T-helper 1 cell (primary cell): ENCODE results near the gene RETSAT.
"Not testable (repeated sequence)": the region's sequence is repeated elsewhere in the genome, so short reads cannot be mapped to it uniquely, and the experiment has no call there.

Experiments
- DNase-seq, 5 donors: peaks; one replicate each; pipeline ENCODE4 v3.0.0-alpha.2; 2012 to 2020

RETSAT gene

DNA sequence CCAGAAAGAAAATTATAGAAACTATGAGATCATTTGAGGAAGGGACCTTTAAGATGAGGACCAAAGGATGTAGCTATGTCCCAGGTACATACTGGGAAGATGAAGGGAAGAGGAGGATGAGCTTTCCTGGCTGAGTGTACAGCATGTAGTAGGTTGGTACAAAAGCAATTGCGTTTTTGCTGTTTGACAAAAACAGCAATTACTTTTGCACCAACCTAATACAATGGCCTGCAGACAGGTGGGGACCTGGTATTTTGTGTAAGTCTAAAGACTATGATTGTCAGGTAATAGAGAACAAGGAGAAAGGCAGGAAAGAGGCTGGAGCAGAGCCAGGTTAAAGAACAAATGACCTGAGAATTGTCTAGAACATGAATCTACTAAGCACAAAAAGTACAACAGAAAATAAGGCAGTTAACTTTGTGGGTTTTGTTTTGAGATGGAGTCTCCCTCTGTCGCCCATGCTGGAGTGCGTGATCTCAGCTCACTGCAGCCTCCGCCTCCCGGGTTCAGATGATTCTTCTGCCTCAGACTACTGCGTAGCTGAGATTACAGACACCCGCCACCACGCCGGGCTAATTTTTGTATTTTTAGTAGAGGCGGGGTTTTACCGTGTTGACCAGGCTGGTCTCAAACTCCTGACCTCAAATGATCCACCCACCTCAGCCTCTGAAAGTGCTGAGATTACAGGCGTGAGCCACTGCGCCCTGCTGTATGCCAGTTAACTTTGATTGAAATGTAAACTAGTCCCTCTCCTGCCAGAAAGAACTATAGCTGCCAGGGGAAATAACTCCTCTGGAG, 23.3 kb downstream of the RETSAT start:
- DNase-seq: no peak

DNA sequence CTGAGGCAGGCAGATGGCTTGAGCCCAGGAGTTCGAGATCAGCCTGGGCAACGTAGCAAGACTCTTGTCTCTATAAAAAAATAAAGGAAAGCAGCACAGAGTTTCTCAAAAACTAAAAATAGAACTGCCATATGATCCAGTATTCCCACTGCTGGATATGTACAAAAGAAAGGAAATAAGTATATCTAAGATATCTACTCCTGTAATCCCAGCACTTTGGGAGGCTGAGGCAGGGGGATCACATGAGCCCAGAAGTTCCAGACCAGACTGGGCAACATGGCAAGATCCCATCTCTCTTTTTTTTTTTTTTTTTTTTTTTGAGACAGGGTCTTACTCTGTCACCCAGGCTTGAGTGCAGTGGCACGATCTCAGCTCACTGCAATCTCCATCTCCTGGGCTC, 24.6 kb downstream of the RETSAT start:
- not testable (repeated sequence) for DNase-seq

DNA sequence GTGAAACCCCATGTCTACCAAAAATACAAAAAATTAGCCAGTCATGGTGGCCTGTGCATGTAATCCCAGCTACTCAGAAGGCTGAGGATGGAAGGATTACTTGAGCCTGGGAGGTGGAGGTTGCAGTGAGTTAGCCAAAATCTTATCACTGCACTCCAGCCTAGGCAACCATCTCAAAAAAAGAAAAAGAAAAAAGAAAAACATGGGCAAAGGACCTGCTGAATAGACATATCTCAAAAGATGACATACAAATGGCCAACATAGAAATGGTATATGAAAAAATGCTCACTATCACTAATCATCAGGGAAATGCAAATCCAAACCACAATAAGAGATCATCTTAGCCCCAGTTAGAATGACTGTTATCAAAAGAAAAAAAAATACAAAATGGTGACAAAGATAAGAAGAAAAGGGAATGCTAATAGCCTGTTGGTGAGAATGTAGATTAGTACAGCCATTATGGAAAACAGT, 25.1 kb downstream of the RETSAT start:
- no peak for DNase-seq

DNA sequence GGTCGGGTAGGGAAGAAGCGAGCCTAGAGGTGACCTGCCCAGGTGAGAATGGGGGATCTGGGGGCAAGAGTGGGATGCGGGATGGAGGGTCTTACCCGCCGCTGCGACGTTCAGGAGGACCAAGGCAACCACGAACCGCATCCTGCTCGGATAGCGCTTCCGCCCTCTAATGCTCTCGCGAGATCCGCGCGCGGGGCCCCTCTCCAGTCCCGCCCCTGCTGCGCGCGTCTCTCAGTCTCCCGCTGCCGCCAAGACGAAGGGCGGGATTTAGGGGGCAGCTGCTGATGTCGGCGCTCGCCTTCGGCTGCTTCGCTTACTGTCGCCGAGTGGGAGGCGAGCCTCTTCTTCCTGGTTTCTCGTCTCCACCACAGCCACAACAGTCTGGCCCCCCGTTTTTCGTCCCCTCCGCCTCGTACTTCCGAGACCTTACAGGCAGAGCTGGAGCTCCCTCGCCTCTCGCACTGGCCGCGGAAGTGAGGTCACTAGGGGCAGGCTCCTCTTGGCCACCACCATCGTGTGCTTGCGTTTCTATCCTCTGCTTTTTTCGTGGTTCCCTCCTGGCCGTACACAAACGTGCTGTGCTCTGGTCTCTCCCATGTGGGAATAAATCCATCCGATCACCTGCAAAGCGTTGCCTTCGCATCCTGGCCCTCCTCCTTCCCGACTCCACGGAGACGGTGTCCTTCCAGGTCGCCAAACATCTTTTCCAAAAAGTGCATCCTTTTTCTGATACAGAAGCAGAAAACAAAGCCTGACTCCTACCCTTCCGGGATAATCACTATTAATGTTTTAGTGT, 26.3 kb downstream of the RETSAT start, which contains the start of gene TGOLN2:
TSS of gene TGOLN2 (minus strand) at position 168 of the 796 bp plus-strand sequence. CDS start at position 141, 27 bp downstream.
- peak; percentile 89 to 96 (median 92) for DNase-seq

DNA sequence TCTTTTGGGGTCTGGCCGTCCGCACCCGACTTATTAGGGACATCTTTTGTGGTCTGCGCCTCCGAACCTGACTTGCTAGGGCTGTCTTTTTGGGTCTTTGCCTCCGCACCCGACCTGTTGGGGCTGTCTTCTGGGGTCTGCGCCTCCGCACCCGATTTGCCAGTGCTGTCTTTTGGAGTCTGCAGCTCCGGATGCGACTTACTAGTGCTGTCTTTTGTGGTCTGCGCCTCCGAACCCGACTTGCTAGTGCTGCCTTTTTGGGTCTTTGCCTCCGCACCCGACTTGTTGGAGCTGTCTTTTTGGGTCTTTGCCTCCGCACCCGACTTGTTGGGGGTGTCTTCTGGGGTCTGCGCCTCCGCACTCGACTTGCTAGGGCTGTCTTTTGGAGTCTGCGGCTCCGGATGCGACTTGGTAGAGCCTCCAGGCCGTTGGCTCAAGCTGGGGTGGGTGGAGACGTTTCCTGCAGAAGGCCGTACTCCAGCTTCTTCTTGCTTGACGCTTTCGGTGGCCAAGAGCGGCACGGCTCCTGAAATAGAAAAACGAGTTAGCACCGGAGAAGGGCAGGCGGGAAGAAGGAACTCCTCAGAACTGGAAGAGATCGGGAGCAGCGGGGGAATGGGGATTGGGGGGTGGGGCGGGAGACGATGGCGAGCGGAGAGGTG, 27.0 kb downstream of the RETSAT start:
- DNase-seq: peak in 4 of 5 donors; percentile 34 to 82 (median 45)

DNA sequence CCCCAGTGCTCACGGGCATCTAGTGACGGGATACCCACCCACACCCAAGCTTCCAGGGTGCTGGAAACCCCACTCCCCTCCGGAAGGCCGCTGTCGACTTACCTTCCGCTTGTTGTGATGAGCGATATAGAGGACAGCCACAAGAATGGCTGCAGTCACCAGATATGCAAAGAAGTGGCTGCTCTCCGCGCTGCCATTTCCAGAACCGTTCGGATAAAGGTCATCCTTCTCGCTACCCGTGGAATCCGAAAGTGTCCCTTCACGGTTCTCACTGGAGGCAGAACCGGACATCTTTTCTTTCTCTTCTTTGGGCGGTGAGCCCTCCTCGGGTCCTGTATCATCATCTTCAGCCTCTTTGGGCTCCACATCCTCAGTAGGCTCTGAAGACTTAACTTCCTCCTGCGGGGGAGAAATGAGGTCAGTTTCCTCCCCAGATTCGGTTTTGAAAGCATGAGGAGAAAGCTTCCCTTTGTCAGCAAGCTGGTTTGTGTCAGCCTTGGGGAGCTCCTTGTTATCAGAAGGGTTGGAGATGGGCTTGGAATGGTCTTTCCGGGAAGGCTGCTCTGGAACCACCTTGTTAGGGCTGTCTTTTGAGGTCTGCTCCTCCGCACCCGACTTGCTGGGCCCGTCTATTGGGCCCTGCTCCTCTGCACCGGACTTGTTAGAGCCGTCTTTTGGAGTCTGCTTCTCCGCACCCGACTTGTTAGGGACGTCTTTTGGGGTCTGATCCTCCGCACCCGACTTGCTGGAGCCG, 27.7 kb downstream of the RETSAT start:
- DNase-seq: peak in 4 of 5 donors; percentile 29 to 82 (median 32)

DNA sequence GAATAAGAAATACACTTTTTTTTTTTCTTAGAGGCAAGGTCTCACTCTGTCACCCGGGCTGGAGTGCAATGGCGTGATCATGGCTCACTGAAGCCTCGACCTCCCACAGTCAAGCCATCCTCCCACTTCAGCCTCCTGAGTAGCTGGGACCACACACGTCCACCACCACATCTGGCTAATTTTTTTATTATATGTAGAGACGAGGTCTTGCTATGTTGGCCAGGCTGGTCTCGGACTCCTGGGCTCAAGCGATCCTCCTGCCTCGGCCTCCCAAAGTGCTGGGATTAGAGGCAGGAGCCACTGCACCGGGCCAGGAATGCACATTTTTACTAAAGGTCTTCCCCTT, 28.9 kb downstream of the RETSAT start:
- no peak for DNase-seq

DNA sequence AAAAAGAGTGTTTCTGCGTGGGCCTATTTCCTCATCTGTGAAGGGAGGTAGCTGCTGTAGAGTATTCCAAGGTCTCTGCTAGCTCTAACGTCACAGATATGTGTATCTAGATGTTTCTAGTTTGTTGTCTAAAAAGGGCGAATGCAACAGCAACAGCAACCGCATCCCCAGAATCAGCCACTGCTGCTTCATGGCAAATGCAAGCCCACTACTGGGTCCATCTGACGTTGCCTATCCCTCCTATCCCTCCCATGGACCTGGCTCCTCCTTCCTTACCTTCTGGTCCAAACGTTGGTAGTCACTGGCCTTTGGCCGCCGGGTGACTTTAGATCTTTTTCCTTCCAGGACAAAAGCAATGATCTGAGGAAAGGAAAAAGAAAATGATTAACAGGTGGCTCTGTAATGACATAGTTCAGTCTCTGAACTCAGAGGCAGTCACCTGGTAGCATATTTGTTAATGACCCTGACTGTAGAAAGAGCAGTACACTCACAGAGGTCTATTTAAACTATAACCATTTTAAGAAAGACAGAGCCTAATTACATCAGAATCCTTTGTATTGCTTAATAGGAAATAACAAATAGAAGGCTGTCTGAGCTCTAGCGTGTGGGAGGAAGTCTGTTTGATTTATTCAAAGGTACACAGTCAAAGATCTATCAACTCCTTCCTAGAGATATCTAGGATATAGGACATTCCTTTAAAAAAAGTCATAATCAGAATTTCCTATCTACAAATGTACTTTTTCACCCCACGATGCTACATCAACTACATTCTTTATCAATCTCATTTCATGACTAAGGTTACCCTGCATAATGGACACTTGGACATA, 29.5 kb downstream of the RETSAT start:
- DNase-seq: no peak

DNA sequence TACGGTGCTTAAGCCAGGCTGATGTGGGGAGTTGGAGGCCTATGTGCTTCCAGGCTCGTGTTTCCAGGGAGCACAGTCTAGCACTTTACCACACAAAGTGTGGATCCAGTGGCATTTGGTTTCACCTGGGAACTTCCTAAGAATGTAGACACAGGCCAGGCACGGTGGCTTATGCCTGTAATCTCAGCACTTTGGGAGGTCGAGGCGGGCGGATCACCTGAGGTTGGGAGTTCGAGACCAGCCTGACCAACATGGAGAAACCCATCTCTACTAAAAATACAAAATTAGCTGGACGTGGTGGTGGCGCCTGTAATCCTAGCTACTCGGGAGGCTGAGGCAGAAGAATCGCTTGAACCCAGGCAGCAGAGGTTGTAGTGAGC, 30.4 kb downstream of the RETSAT start:
- DNase-seq: not testable (repeated sequence)

DNA sequence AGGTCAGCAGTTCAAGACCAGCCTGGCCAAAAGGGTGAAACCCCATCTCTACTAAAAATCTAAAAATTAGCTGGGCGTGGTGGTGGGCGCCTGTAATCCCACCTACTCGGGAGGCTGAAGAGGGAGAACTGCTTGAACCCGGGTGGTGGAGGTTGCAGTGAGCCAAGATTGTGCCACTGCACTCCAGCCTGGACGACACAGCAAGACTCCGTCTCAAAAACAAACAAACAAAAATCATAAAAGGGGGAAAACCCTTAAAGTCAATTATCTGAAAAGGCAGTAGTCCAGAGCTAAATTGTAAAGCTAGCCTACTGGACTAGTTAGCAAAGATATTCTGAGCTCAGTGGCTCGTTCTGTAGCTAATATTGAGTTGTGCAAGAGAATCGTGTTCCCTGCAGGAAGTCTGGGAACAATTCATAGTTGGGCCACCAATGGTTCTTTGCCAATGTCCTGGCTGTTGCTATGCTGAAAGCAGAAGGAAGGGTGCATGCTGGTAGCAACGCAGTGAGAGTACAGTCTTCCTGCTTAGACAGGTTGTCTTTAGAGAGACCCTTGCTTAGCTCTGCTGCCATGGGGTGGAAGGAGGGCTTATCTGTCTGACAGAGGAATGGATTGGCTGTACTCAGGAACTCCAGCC, 30.9 kb downstream of the RETSAT start:
- DNase-seq: no peak

DNA sequence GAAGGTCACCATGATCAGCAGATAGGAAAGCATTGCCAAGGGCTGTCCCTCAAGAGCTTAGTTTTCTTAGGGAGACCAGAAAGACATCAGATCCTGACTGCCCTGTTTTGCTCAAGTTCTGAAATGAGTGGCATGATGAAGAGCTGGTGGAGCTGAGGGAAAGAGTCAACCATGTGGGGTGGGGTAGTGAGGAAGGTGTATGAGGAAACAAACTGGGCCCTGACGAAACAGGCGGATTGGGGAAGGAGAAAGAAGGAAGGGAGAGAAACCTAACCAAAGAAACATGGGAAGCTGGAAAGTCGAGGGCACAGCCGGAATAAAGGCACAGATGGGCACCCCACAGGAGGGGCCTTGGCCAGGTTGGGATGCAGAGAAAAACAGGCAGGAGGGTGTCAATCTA, 34.5 kb downstream of the RETSAT start:
- no peak for DNase-seq

DNA sequence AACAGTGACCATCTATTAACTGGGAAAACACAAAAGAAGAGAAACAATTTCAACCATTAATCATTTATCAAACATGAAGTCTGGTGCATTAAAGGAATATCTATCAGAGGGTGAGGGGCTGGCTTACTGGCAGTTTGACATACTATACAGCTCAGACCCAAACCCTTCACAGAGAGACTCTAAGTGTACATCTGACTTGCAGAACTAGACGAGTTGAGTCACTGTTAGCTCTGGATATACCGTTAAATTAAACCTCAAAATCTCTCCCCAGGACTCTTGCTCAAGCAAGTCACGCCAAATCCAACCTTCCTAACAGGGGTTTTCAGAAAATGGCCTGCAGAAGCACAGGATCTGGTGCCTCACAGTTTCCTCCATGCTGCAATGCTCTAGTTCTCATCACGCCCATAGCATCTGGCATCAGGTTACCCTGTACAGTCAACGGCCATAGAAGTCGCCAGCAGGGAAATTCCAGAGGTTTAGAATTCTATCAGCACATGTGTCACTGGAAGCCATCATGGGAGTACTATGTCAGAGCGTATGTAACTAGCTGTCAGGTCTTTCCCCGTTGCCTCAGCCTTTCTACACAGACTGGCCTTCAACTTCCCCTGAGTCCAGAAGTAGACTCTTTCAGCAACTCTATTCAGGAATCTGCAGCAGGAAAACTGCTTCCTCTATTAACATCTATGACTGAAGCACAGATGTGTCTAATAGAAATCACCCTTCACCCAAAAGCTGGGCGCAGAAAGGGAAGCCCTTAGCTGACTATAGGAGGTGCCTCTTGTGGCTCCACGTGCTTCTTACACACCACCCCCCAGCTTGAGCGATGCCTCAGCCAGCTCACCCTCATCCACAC, 35.9 kb downstream of the RETSAT start:
- DNase-seq: no peak

DNA sequence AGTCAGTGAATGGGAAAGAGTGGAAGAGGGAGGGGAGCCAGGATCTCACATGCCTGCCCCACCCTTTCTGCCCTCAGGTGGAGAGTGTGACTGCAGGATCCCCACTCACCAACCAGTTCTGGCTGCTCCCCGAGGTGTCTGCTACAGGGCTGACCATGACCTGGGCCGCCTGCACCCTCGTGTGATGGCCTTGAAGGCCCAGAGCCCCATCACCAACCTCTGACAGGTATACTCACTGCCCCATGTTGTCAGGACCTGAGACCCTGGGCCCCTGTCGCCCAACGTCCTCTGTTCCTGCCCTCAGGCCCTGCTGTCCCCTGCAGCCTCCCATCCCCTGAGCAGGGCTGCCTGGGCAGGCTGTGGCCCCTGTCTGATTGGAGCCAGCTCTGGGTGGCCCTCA, 38.4 kb downstream of the RETSAT start:
- not testable (repeated sequence) for DNase-seq

DNA sequence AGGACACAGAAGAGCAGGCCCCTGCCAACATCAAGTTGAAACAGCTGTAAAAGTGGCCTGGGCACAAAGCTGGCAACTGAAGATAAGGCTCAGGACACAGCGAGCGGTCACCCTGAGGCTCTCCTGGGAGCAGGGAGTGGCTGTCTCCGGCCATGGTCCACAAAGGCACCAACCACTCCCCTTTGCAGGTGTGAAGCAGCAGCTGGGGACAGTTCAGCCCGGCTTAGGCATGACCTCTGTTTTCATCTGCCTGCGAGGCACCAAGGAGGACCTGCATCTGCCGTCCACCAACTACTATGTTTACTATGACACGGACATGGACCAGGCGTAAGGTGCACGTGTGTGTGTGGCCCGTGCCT, 39.5 kb downstream of the RETSAT start:
- DNase-seq: no peak

DNA sequence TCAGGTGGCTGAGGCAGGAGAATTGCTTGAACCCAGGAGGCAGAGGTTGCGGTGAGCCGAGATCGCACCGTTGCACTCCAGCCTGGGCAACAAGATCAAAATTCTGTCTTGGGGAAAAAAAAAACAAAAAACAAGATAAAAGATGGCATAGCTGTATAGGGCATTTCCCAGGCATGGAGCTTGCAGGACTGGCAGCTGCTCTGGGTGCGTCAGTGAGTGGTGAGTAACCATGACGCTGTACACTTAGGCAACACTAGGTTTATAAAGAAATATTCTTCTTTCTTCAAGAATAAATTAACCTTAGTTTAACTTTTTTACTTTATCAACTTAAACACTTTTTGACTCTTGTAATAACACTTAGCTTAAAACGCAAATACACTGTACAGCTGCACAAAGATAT, 41.9 kb downstream of the RETSAT start:
- no peak for DNase-seq

DNA sequence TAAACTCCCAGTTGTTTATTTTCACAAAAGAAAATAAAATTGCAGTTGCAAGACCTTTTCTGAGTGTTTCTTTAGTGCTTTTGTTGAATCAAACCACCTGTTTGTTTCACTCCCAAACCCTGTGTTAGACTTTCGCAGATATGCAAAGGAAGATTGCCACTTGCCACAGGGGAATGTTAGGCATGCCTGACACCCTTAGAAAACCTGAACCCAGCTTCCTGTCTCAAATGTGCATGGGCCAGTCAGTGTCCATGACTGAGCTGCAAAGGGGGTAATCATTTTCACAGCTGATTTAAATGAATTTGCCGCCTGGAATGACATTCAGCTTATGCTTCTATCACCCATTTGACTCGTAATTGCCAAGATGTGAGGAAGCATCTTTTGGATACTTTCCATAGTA, 44.0 kb downstream of the RETSAT start:
- DNase-seq: no peak

DNA sequence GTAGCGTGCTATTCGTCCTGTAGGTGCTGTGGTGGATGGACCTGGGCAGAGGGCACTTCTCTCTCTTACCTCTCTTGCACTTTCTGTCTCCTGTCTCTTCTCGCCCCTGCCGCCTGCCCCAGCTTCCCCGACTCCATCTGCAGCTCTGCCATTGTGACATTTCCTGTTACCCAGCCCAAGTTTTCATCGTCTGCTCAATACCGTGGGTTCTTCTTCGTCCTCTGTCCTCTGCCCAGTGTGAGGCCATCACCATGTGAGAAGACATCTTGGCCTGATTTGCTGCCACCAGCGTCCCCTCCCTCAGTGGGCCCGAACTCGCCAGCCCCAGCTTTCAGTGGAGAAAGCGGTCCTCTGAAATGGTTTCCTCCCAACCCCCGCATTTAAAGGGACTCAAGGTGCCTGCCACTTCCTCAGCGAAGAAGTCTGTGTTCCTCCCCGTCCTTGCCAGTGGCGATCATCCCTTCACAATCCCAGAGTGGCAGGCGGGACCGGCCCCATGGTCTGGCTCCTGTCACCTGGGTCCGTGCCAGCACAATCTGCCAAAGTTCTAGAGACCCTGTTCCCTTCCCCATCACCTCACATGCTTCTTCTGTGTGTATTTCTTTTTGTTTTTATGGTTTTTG, 44.5 kb downstream of the RETSAT start:
- DNase-seq: no peak

DNA sequence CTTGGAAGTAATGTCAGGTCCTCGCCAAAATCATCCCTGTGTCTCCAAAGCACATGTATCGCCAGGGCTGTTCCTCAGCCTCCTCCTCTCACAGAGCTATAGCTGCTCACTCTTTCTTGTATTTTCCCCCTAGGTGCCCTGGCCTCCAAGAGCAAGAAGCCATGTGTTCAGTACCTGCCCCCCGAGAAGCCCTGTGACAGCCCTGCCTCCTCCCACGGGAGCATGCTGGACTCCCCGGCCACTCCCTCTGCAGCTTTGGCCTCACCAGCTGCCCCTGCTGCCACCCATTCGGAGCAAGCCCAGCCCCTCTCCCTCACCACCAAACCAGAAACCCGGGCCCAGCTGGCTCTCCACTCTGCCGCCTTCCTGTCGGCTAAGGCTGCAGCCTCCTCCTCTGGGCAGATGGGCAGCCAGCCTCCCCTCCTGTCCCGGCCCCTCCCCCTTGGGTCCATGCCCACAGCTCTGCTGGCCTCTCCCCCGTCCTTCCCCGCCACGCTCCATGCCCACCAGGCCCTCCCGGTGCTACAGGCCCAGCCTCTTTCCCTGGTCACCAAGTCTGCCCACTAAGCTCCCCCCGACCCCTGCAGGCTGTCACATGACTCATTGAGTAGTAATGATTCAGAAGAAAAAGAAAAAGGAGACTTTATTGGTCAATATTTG, 45.3 kb downstream of the RETSAT start:
- no peak for DNase-seq

DNA sequence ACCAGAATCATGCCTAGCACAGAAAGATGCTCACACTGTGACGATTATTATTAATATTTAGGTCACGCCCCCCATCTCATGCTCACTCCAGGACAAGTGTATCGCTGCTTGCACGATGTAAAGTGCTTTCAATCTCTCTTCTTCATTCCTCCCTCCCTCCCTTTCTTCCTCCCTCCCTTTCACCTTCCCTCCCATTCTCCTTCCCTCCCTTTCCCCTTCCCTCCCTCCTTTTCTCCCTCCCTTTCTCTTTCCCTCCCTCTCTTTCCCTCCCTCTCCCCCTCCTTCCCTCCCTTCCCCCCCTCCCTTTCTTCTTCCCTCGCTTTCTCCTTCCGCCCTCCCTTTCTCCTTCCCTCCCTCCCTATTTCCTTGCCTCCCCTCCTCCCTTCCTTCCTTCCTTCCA, 46.1 kb downstream of the RETSAT start:
- DNase-seq: no peak
